ENCODE data around the gene DGLUCY. TPM values are rescaled to one million over a fixed set of nuclear protein-coding genes. Genes with fewer than 3 reads are reported as not detected.

The DGLUCY gene
- total RNA-seq, 1 donor from 2014 or later: 20.0 TPM

GRCh38 chr14:91125271-91125660 is 11.4 kb downstream of the DGLUCY start:
- peaks cover 6% of the 10 kb centered on the region for H3K9me3 ChIP-seq (ENCODE audit: insufficient read depth, low read depth, low read length)
- Mint-ChIP-seq H3K9me3 (ENCODE audit: unreplicated experiment) (no peaks in the 10 kb centered on the region), H3K4me3 (ENCODE audit: unreplicated experiment) (no peak overlapping the region), H3K27ac (ENCODE audit: unreplicated experiment) (no peak overlapping the region), H3K4me1 (ENCODE audit: low read depth, unreplicated experiment) (peaks cover 1% of the 10 kb centered on the region), H3K27me3 (ENCODE audit: low read depth, unreplicated experiment) (no peaks in the 10 kb centered on the region), H3K36me3 (ENCODE audit: low read depth, unreplicated experiment) (peaks cover 25% of the 10 kb centered on the region)
- no peak overlapping the region for H3K4me2 ChIP-seq (ENCODE audit: low read length)
- H3K4me3 ChIP-seq (ENCODE audit: insufficient read depth, low read depth, low read length): no peak overlapping the region
- no peaks in the 10 kb centered on the region for H3K4me1 ChIP-seq (ENCODE audit: insufficient read depth, low read length)
- no peak overlapping the region for H3K27ac ChIP-seq (ENCODE audit: low read depth, low read length)
- no peak overlapping the region for H2AFZ ChIP-seq (ENCODE audit: low read depth, low read length)
- FAIRE-seq (no peak), DNase-seq (ENCODE audit: low read depth) (no peak)
- no peak overlapping the region for H3K9ac ChIP-seq (ENCODE audit: low read length)
- H4K20me1 ChIP-seq (ENCODE audit: insufficient read depth, low read length): no peaks in the 10 kb centered on the region
- no peaks in the 10 kb centered on the region for H3K36me3 ChIP-seq (ENCODE audit: insufficient read depth, low read length)
- no peaks in the 10 kb centered on the region for H3K79me2 ChIP-seq (ENCODE audit: insufficient read depth, low read length)
- H3K27me3 ChIP-seq (ENCODE audit: insufficient read depth, low read length): no peaks in the 10 kb centered on the region
- TF ChIP-seq EZH2 (IDR thresholded peaks at IDR 0.05; ENCODE audit: insufficient read depth, low read length) (no peak), CTCF (IDR thresholded peaks at IDR 0.05; ENCODE audit: insufficient read depth, low read depth, low read length) (no peak)

GRCh38 chr14:91125801-91126200 is 11.9 kb downstream of the DGLUCY start:
- Mint-ChIP-seq H3K27me3 (ENCODE audit: low read depth, unreplicated experiment) (no peaks in the 10 kb centered on the region), H3K36me3 (ENCODE audit: low read depth, unreplicated experiment) (peaks cover 25% of the 10 kb centered on the region), H3K4me1 (ENCODE audit: low read depth, unreplicated experiment) (peaks cover 1% of the 10 kb centered on the region), H3K9me3 (ENCODE audit: unreplicated experiment) (no peaks in the 10 kb centered on the region), H3K27ac (ENCODE audit: unreplicated experiment) (no peak overlapping the region), H3K4me3 (ENCODE audit: unreplicated experiment) (no peak overlapping the region)
- no peaks in the 10 kb centered on the region for H3K79me2 ChIP-seq (ENCODE audit: insufficient read depth, low read length)
- no peak overlapping the region for H3K27ac ChIP-seq (ENCODE audit: low read depth, low read length)
- no peaks in the 10 kb centered on the region for H3K27me3 ChIP-seq (ENCODE audit: insufficient read depth, low read length)
- H3K4me1 ChIP-seq (ENCODE audit: insufficient read depth, low read length): no peaks in the 10 kb centered on the region
- H3K36me3 ChIP-seq (ENCODE audit: insufficient read depth, low read length): no peaks in the 10 kb centered on the region
- no peaks in the 10 kb centered on the region for H4K20me1 ChIP-seq (ENCODE audit: insufficient read depth, low read length)
- no peak overlapping the region for H3K4me3 ChIP-seq (ENCODE audit: insufficient read depth, low read depth, low read length)
- H3K9ac ChIP-seq (ENCODE audit: low read length): no peak overlapping the region
- H3K9me3 ChIP-seq (ENCODE audit: insufficient read depth, low read depth, low read length): peaks cover 6% of the 10 kb centered on the region
- FAIRE-seq (no peak), DNase-seq (ENCODE audit: low read depth) (no peak)
- H3K4me2 ChIP-seq (ENCODE audit: low read length): no peak overlapping the region
- no peak overlapping the region for H2AFZ ChIP-seq (ENCODE audit: low read depth, low read length)
- TF ChIP-seq EZH2 (IDR thresholded peaks at IDR 0.05; ENCODE audit: insufficient read depth, low read length): no peak
- no peak for TF ChIP-seq CTCF (IDR thresholded peaks at IDR 0.05; ENCODE audit: insufficient read depth, low read depth, low read length)

- no peaks in the 10 kb centered on the region for H3K27me3 ChIP-seq (ENCODE audit: insufficient read depth, low read length)
- Mint-ChIP-seq H3K36me3 (ENCODE audit: low read depth, unreplicated experiment) (peaks cover 26% of the 10 kb centered on the region), H3K4me1 (ENCODE audit: low read depth, unreplicated experiment) (peaks cover 1% of the 10 kb centered on the region), H3K4me3 (ENCODE audit: unreplicated experiment) (no peak overlapping the region), H3K27ac (ENCODE audit: unreplicated experiment) (no peak overlapping the region), H3K27me3 (ENCODE audit: low read depth, unreplicated experiment) (no peaks in the 10 kb centered on the region), H3K9me3 (ENCODE audit: unreplicated experiment) (no peaks in the 10 kb centered on the region)
- no peaks in the 10 kb centered on the region for H3K79me2 ChIP-seq (ENCODE audit: insufficient read depth, low read length)
- no peak for FAIRE-seq
- no peaks in the 10 kb centered on the region for H3K4me1 ChIP-seq (ENCODE audit: insufficient read depth, low read length)
- H3K9me3 ChIP-seq (ENCODE audit: insufficient read depth, low read depth, low read length): peaks cover 6% of the 10 kb centered on the region
- no peak overlapping the region for H3K9ac ChIP-seq (ENCODE audit: low read length)
- H2AFZ ChIP-seq (ENCODE audit: low read depth, low read length): no peak overlapping the region
- DNase-seq (ENCODE audit: low read depth): no peak
- H3K36me3 ChIP-seq (ENCODE audit: insufficient read depth, low read length): no peaks in the 10 kb centered on the region
- H3K27ac ChIP-seq (ENCODE audit: low read depth, low read length): no peak overlapping the region
- TF ChIP-seq EZH2 (IDR thresholded peaks at IDR 0.05; ENCODE audit: insufficient read depth, low read length) (no peak), CTCF (IDR thresholded peaks at IDR 0.05; ENCODE audit: insufficient read depth, low read depth, low read length) (no peak)
- no peak overlapping the region for H3K4me3 ChIP-seq (ENCODE audit: insufficient read depth, low read depth, low read length)
- no peaks in the 10 kb centered on the region for H4K20me1 ChIP-seq (ENCODE audit: insufficient read depth, low read length)
- H3K4me2 ChIP-seq (ENCODE audit: low read length): no peak overlapping the region
These were observed 12.9 kb downstream of the DGLUCY start for GRCh38 chr14:91126761-91127160.
